HG02870 (cell line): ENCODE measurements around the gene NFKBIB.
"Not testable (repeated sequence)": the region's sequence is repeated elsewhere in the genome, so short reads cannot be mapped to it uniquely, and the experiment has no call there.

ENCODE experiments used
- ATAC-seq: cut with Tn5 transposase; IDR thresholded peaks from one replicate; pipeline ENCODE4 v1.9.1; 2021; ENCODE audit warnings: mild to moderate bottlenecking, moderate library complexity; ENCODE audit not compliant: unreplicated experiment

The NFKBIB gene

GRCh38 chr19:38873400-38873799 is 26.4 kb upstream of the NFKBIB start:
- not testable (repeated sequence) for ATAC-seq

GRCh38 chr19:38875656-38876395 is 23.9 kb upstream of the NFKBIB start:
- ATAC-seq: no peak

- no peak for ATAC-seq
Measured at GRCh38 chr19:38877781-38878574, 21.8 kb upstream of the NFKBIB start, which contains the start of gene RINL. Gene RINL, minus strand, starts transcription at chr19:38878275. Its CDS starts 1,533 bp downstream, at chr19:38876742.

- no peak for ATAC-seq
Measured at GRCh38 chr19:38878575-38879399, 21.0 kb upstream of the NFKBIB start.

GRCh38 chr19:38879400-38879751 is 20.4 kb upstream of the NFKBIB start:
- ATAC-seq: no peak

- ATAC-seq: no peak
Measured at GRCh38 chr19:38880076-38880881, 19.5 kb upstream of the NFKBIB start.

- no peak for ATAC-seq
Measured at GRCh38 chr19:38880882-38881609, 18.7 kb upstream of the NFKBIB start.

GRCh38 chr19:38883286-38883685 is 16.5 kb upstream of the NFKBIB start:
- ATAC-seq: no peak

GRCh38 chr19:38884691-38885090 is 15.1 kb upstream of the NFKBIB start:
- ATAC-seq: not testable (repeated sequence)

GRCh38 chr19:38888876-38889275 is 10.9 kb upstream of the NFKBIB start:
- no peak for ATAC-seq

GRCh38 chr19:38889803-38890202 is 10.0 kb upstream of the NFKBIB start:
- ATAC-seq: no peak

GRCh38 chr19:38890686-38891085 is 9.1 kb upstream of the NFKBIB start:
- ATAC-seq: no peak

GRCh38 chr19:38891771-38892170 is 8.0 kb upstream of the NFKBIB start:
- ATAC-seq: no peak

GRCh38 chr19:38892841-38893240 is 6.9 kb upstream of the NFKBIB start:
- ATAC-seq: no peak

- ATAC-seq: no peak
Measured at GRCh38 chr19:38893341-38893771, 6.4 kb upstream of the NFKBIB start.

- ATAC-seq: no peak
Measured at GRCh38 chr19:38894968-38895367, 4.8 kb upstream of the NFKBIB start.

GRCh38 chr19:38898788-38899446 is 852 bp upstream of the NFKBIB start:
- no peak for ATAC-seq

GRCh38 chr19:38900202-38900629 is 447 bp downstream of the NFKBIB start:
- no peak for ATAC-seq

- ATAC-seq: no peak
Measured at GRCh38 chr19:38900743-38901190, 998 bp downstream of the NFKBIB start.
